ENCODE measurements around the gene MBNL2.

DNA sequence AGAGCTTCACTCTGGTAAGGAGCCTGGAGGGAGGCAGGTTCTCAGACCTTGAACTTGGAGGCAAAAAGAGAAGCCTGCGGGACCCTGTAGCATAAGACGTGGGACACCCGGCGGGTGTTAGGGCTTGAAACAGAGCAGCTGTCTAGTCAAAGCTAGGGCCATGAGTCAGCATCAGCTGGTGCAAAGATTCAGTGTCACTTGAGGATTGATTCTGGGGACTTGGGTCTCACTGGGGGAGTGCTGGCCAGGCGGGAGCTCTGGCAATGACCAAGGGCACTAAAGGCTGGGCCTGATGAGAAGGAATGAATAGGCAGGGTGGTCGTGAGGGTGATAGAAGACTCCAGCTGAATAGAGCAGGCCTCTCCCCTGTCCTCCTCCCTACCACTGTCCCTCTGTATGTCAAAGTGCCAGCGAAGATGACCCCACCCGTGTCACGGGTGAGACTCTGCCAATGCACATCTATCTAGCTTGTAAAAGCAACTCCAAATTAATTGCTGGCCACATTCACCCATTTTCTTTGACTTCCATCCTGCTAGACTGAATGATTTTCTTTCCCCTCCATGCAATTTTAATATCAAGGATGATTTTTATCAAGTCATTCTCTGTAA lies 97.1 kb downstream of the MBNL2 start:
- TF ChIP-seq EZH2 (IDR thresholded peaks at IDR 0.05; ENCODE audit: insufficient read depth, poor library complexity, severe bottlenecking), result no peak
- TF ChIP-seq EZH2phosphoT487 (IDR thresholded peaks at IDR 0.05; ENCODE audit: insufficient read depth, low read depth), result no peak
